Right lobe of liver (tissue), 4 donors: ENCODE data around the gene CD72.

Experiments
- POLR2A ChIP-seq: fragments of 450-650 bp; IDR thresholded peaks from one replicate; pipeline ENCODE4 v1.6.1; 2017; ENCODE audit warnings: antibody characterized with exemption, mild to moderate bottlenecking
- TF ChIP-seq, protein P1 (sequence below), 4 donors: fragments of 200-600 bp in 3 of 4; fragments of 450-650 bp in 1 of 4; IDR thresholded peaks; one replicate each; pipeline versions ENCODE4 v1.5.1 to v1.8.0; 2016 to 2022; ENCODE audit warnings: antibody characterized with exemption in 4 of 4, mild to moderate bottlenecking in 2 of 4
- donor health status: DM: no; HTN: no; CAD: no.
- donor health status: DM: no; HTN: no; CAD: no.
- donor health status: DM: no; HTN: yes; CAD: no.

DNA sequence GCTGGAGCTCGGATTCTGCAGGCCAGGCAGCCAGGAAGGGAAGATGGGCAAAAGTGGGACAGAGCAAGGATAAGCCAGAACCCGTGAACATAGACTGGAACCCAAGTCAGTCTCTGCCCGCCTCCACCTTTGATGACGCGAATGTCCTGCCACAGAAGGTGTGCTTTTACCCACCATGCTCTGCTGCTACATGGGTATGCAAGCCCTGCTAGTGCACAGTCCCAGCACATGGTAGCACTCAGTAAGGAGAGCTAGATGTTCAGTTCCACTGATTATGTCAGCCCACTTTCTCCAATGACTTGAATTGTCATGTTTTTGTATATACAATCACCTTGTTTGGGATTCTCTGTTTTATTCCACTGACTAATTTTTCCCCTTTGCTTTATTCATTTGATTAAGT lies 11.4 kb upstream of the CD72 start:
- TF ChIP-seq, protein P1, sequence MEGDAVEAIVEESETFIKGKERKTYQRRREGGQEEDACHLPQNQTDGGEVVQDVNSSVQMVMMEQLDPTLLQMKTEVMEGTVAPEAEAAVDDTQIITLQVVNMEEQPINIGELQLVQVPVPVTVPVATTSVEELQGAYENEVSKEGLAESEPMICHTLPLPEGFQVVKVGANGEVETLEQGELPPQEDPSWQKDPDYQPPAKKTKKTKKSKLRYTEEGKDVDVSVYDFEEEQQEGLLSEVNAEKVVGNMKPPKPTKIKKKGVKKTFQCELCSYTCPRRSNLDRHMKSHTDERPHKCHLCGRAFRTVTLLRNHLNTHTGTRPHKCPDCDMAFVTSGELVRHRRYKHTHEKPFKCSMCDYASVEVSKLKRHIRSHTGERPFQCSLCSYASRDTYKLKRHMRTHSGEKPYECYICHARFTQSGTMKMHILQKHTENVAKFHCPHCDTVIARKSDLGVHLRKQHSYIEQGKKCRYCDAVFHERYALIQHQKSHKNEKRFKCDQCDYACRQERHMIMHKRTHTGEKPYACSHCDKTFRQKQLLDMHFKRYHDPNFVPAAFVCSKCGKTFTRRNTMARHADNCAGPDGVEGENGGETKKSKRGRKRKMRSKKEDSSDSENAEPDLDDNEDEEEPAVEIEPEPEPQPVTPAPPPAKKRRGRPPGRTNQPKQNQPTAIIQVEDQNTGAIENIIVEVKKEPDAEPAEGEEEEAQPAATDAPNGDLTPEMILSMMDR (IDR thresholded peaks at IDR 0.05), result no peak
- TF ChIP-seq POLR2A, result no peak
